HG03521 (cell line): Measurements from ENCODE around the gene CCDC127.
"Not testable (repeated sequence)": the region's sequence is repeated elsewhere in the genome, so short reads cannot be mapped to it uniquely, and the experiment has no call there.

Source experiments
- ATAC-seq: cut with Tn5 transposase; IDR thresholded peaks from one replicate; pipeline ENCODE4 v1.9.1; 2021; ENCODE audit warnings: mild to moderate bottlenecking, moderate library complexity; ENCODE audit not compliant: unreplicated experiment

The CCDC127 gene

DNA sequence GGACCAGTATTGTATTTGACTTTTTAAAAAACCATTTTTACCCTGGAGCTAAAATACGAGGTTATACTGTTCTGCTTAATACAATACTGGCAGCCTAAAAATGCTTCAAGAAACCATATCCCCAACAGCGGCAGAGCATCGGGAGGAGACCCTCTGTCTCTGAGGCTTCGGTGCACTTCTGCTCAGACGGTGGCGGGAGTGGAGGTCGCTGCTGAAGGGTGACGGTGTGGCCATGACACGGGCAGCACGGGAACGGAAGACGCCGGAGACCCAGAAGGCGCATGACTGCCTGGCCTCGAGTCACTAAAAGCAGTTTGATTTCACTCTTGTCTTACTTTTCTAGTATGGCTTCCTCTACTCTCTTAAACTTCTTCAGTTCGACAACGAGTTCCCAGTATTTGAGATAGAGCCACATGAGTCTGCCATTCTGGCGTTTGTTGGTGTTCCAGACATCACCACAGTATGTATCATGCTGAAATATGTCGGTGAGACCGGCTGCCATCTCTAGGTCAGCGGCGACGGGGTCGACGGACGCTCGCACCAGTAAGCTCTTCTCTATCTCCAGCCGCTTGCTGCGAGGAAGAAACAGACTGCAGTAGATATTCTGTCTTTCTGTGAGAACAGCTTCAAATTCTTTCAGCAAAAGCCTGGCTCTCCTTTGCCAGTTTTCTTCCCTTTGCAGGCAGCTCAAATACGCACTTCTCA lies 12.8 kb downstream of the CCDC127 start:
- ATAC-seq, result no peak

- ATAC-seq, result no peak
Measured at GRCh38 chr5:204462-204861, 13.5 kb downstream of the CCDC127 start.

- ATAC-seq, result no peak
Measured at GRCh38 chr5:204001-204400, 14.0 kb downstream of the CCDC127 start.

DNA sequence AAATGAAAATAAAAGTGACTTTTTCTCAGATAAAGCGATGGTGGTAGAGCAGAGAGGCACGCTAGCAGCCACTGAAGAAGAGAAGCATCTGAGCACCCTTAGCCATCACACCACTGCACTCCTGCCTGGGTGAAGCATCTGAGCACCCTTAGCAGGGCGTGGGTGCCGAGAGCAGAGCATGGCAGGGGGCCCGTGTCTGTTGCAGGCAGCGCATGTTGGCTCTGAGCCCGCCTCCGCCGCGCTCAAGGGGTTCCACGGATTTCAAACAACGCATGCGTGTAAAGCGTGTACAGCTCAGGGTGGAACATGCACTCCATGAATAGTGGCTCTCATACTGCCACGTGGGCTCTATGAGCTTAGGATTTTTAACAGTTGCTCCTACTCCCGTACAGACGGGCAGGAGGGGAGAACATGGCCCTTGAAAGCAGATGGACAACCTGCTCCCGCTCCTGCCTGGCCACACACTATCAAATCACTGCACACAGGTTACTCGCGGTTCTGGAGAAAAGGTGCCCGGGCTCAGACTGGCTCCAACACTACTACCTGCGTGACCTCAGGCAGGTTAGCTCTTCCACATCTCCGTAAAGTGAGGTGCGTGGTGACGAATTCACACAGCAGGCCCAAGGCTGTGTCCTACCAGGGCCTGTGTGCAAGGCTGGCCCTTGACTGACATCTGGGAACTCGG lies 14.6 kb downstream of the CCDC127 start:
- ATAC-seq, result no peak

DNA sequence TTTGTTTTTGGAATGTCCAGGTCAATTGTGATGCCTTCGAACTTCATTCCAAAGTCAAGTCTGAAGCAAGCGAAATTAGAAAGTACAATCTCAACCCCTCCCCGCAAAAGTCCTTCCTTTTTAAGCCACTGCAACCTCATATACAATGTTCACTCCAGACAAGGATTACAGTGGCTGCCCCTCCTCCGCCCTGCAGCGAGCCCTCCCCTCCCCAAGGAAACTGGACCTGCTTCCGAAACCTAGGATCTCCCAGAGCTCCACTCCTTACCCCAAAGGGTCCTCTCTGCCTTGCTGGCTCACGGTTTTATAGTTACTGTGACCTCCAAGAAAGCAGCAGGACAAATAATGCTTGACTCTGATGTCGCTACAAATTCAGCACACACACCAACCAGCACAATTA lies 16.3 kb downstream of the CCDC127 start:
- ATAC-seq, result no peak

DNA sequence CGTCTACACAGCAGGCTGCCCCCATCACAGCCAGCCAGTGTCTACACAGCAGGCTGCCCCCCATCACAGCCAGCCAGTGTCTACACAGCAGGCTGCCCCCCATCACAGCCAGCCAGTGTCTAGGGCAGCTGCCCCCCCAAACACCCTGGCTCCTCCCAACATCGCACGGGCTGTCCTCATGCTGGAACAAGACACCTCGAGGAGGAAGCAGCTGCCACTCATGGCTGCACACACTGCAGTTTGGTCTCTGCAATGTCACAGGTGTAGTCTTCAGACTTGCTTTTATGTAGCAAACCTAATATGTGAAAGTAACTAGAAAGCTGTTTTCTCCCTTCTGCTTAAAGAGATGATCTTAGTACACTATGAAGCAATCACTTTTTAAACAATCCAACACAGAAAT lies 17.0 kb downstream of the CCDC127 start:
- no peak for ATAC-seq

GRCh38 chr5:199950-200645 lies 17.9 kb downstream of the CCDC127 start:
- no peak for ATAC-seq

DNA sequence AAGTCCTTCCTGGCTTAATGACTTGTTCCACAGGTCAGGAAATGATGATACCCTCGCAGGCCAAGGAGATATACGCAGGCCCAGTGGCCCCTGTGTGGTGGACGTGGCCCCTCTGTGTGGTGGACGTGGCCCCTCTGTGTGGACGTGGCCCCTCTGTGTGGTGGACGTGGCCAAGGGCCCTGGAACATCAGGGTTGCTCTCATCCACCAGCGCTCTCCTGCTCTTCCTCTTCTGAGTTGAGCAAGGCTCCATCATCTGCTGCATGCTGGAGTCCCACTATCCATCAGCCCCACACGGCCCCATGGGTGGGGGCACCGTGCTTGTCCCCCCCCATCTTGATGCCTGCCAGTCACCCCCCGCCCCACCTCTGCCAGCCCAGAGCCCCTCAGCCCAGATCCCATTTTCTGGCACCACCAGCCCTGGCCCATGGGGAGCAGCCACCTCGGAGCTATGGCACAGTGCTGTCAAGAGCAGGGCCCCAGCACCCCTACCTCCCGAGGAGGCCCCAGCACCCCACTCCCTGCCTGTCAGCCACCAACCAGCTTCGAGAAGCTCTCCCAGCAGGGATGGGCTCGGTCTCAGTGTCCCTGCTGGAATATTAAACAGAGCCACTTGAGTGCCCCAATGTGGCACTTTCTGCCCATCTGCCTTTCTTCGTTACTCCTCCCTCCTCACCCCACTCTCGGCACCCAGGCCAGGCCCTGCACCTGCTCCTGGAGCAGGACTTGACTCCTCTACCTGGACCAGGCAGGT lies 18.6 kb downstream of the CCDC127 start:
- ATAC-seq, result no peak

GRCh38 chr5:198516-199196 lies 19.3 kb downstream of the CCDC127 start:
- no peak for ATAC-seq

DNA sequence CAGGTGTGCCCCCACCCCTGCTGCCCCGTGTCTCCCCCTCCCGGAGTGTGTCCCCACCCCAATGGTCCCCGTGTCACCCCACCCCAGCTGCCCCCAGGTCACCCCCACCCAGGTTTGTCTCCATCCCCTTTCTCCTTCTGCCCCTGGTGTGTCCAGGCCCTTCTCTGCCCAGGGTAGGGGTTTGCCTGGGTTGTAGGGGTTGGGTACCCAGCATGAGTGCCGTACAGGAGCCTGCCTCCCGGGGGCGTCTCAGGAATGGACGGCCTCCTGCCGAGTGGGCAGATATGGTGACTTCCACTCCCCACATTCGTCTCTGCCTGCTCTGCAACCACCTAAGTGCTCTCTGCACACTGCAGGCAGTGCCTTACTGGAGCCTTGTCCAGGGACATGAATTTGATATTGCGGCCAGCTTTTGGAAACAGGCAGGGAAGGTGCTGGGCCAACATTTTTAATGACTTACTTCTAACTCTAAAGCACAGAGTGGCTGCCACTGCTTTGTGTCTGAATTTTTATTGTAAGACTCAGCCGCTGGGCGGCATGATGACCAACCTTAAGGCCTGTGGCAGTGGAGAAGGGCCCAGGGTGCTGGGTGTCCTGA lies 20.0 kb downstream of the CCDC127 start:
- no peak for ATAC-seq

DNA sequence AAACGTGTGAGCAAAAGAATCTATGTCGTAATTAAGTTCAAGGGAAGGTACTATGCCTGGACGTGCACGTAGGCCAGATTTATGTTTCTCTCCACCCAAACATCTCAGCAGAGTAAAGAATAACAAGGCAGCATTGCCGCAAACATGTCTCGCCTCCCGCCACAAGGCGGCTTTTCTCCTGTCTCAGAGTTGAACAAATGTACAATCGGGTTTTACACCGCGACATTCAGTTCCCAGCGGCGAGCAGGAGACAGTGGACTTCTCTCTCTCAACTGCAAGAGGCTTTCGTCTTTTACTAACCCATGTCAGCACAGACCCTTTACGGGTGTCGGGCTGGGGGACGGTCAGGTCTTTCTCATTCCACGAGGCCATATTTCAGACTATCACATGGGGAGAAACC lies 20.9 kb downstream of the CCDC127 start:
- not testable (repeated sequence) for ATAC-seq

- no peak for ATAC-seq
Measured at GRCh38 chr5:196350-196749, 21.6 kb downstream of the CCDC127 start.

- ATAC-seq, result no peak
Measured at GRCh38 chr5:195401-196160, 22.4 kb downstream of the CCDC127 start.

DNA sequence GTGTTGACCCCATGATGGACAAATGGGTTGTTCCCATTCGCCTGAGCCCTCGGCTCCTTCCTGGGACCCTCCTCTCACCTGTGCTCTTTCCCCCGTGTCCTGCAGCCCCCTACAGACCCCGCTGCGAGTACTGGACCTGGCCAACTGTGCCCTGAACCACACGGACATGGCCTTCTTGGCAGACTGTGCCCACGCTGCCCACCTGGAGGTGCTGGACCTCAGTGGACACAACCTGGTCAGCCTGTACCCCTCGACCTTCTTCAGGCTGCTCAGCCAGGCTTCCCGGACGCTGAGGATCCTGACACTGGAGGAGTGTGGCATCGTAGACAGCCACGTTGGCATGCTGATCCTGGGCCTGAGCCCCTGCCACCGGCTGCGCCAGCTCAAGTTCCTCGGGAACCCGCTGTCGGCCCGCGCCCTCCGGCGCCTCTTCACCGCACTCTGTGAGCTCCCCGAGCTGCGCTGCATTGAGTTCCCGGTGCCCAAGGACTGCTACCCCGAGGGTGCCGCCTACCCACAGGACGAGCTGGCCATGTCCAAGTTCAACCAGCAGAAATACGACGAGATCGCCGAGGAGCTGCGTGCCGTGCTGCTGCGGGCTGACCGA lies 23.2 kb downstream of the CCDC127 start:
- ATAC-seq, result no peak

DNA sequence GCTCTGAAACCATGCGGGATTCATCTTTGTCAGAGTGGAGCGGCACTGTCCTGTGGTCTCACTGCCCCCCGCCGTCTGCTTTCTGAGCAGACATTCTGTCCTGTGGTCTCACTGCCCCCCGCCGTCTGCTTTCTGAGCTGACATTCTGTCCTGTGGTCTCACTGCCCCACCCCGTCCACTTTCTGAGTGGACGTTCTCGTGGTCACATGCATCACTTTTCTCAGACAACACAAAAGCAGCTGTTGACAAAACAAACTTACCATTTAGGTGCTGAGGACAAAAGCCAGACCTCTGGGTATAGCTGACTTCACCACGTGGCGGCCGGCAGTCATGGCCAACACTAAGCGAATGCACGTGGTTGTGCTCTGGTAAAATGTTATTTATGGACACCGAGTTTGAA lies 23.9 kb downstream of the CCDC127 start:
- no peak for ATAC-seq

DNA sequence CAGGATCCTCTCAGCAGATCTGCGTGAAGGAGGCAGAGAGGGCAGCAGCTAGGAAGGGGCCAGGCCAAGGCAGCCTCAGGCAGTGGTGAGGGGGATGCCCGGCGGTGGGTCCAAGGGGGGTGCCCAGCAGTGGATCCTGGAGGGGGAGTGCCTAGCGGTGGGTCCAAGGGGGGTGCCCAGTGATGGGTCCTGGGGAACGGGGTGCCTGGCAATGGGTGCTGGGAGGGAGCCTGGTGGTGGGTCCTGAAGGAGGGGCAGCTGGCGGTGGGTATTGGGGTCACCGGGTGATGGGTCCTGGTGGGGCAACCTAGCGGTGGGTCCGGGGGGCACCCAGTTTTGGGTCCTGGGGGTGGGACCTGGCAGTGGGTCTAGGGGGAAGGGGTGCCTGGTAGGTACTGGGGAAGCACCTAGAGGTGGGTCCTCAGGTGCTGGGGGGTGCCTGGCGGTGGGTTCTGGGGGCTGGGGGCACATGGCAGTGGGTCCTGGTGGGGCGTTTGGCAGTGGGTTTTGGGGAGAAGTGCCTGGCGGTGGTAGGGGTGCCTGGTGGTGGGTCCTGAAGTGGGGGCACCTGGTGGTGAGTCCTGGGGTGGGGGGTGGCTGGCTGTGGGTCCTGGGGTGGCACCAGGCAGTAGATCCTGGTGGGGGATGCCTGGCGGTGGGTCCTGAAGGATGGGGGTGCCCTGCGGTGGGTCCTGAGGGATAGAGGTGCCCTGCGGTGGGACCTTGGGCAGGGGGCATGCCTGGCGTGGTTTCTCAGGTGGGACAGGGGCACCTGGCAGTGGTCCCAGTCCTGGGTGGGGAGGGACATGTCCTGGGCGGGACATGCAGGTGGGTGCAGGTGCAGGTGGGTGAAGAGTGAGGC lies 24.8 kb downstream of the CCDC127 start:
- no peak for ATAC-seq

DNA sequence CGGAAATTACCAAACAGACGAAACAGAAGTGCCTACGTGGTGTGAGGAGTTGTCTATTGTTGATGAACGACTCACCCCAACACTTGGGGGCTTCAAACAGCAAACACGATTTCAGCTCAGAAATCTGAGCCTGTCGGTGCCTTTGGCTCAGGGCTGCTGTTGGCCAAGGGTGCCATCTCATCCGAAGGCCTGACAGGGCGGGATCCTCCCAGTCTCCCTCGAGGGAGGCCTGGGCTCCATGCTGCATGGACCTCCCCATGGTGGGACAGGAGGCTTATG lies 25.3 kb downstream of the CCDC127 start:
- no peak for ATAC-seq

DNA sequence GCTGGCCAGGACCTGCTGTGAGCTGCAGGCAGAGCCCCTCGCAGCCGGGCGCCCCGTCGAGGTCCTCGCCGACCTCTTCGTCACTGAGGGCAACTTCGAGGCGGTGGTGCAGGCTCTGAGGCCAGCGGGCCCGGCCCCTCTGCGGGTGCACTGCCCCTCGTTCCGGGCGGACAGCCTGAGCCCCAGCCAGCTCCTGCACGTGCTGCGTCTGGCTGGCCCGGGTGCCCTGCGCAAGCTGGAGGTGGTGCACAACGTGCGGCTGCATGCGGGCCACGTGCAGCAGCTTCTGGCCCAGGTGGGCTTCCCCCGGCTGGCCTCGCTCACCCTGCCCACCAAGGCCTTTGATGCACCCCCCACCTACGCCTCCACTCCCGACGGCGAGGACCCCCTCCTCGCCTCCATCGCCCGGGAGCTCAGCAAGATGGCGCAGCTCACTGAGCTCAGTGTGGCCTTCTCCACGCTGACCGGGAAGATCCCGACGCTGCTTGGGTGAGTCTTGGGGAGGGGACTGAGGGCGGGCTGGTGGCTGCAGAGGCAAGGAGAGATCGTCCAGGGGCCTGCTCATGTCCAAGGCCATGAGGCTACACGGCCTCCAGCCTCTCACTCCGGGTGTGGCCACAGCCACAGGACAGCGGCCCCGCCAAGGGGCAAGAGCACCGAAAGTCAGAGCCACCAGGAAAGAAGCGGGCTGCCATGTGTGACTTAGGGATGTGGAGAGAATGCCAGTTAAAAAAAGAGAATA lies 25.8 kb downstream of the CCDC127 start:
- no peak for ATAC-seq
